Measurements from ENCODE around the gene RAVER1. TPM values are rescaled to one million over a fixed set of nuclear protein-coding genes. Genes with fewer than 3 reads are reported as not detected.
A peak's percentile ranks its signal among the peaks of the same experiment; 100 is the strongest.

RAVER1 gene
- total and polyA plus RNA-seq, 2 donors (not counting 1 experiment from before 2014, with no cell fraction given): 21.0 to 62.7 TPM

- ATAC-seq (ENCODE audit: low read depth): peak; percentile 79
- H3K9me3 Mint-ChIP-seq (ENCODE audit: insufficient read depth): no peaks in the 10 kb centered on the region
- TF ChIP-seq EZH2 (IDR thresholded peaks at IDR 0.05; ENCODE audit: borderline replicate concordance, insufficient read depth, low read depth, low read length, poor library complexity, severe bottlenecking): no peak
- TF ChIP-seq, protein P1, sequence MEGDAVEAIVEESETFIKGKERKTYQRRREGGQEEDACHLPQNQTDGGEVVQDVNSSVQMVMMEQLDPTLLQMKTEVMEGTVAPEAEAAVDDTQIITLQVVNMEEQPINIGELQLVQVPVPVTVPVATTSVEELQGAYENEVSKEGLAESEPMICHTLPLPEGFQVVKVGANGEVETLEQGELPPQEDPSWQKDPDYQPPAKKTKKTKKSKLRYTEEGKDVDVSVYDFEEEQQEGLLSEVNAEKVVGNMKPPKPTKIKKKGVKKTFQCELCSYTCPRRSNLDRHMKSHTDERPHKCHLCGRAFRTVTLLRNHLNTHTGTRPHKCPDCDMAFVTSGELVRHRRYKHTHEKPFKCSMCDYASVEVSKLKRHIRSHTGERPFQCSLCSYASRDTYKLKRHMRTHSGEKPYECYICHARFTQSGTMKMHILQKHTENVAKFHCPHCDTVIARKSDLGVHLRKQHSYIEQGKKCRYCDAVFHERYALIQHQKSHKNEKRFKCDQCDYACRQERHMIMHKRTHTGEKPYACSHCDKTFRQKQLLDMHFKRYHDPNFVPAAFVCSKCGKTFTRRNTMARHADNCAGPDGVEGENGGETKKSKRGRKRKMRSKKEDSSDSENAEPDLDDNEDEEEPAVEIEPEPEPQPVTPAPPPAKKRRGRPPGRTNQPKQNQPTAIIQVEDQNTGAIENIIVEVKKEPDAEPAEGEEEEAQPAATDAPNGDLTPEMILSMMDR (IDR thresholded peaks at IDR 0.05): no peak
- Histone ChIP-seq H4K20me1 (ENCODE audit: control insufficient read depth, insufficient read depth, low read length, poor library complexity, severe bottlenecking) (peaks cover 23% of the 10 kb centered on the region), H3K4me1 (ENCODE audit: control insufficient read depth in 2 of 2, insufficient read depth in 2 of 2, low read length in 2 of 2) (peaks cover 56 to 58% of the 10 kb centered on the region in 2 donors), H3K79me2 (ENCODE audit: control insufficient read depth, insufficient read depth, low read length) (no peaks in the 10 kb centered on the region), H2AFZ (ENCODE audit: insufficient read depth, low read depth, low read length, poor library complexity, severe bottlenecking) (peak overlapping the region; percentile 71), H3K36me3 (replicated peaks in 1 of 2; ENCODE audit: control extremely low read depth in 1 of 2, control insufficient read depth in 1 of 2, extremely low read depth in 1 of 2, insufficient read depth in 2 of 2, low read length in 1 of 2) (no peaks in the 10 kb centered on the region), H3K9ac (ENCODE audit: low read length) (peak overlapping the region; percentile 50), H3K4me2 (replicated peaks; ENCODE audit: low read depth, low read length, poor library complexity, severe bottlenecking) (peak overlapping the region; percentile 85), H3K9me3 (ENCODE audit: control extremely low read depth in 1 of 3, control insufficient read depth in 2 of 3, insufficient read depth in 1 of 3, low read length in 2 of 3) (peaks cover 0 to 47% (median 0%) of the 10 kb centered on the region in 3 donors), H3K27ac (ENCODE audit: low read length in 2 of 2) (no peak overlapping the region), H3K27me3 (replicated peaks in 1 of 4; ENCODE audit: control extremely low read depth in 1 of 4, control insufficient read depth in 3 of 4, insufficient read depth in 4 of 4, low read length in 3 of 4) (peaks cover 0 to 60% (median 41%) of the 10 kb centered on the region in 4 experiments), H3K4me3 (ENCODE audit: control extremely low read depth in 1 of 5, extremely low read depth in 1 of 5, insufficient read depth in 1 of 5, low read depth in 2 of 5, low read length in 4 of 5) (peak overlapping the region; percentile 37 to 64 (median 41))
- peak; percentile 86 for DNase-seq
- H3K27ac Mint-ChIP-seq: peak overlapping the region; percentile 83
- H3K4me3 Mint-ChIP-seq: peak overlapping the region; percentile 85
- CTCF ChIA-PET: interaction anchor here (1.6 to 2.5 kb wide), 2 partner anchors 26 to 94 kb away, joined by 5 to 7 read pairs; no protein-coding TSS in a partner anchor
- intact Hi-C loops (cut with micrococcal nuclease): no loop called here
- peaks cover 35% of the 10 kb centered on the region for H3K27me3 Mint-ChIP-seq
- POLR2A ChIA-PET: interaction anchor here (0.8 to 1.2 kb wide), 2 partner anchors 10 to 108 kb away, joined by 3 read pairs; partner anchors contain the start of gene CDC37
- WGBS (ENCODE audit: insufficient coverage): 2% methylated on average over 48 of the region's 48 CpGs
- peaks cover 43% of the 10 kb centered on the region for H3K4me1 Mint-ChIP-seq
These were observed 38.0 kb downstream of the RAVER1 start for GRCh38 chr19:10295305-10295846.

GRCh38 chr19:10294368-10294697, 39.0 kb downstream of the RAVER1 start:
- Histone ChIP-seq H2AFZ (ENCODE audit: insufficient read depth, low read depth, low read length, poor library complexity, severe bottlenecking) (no peak overlapping the region), H3K27me3 (replicated peaks in 1 of 4; ENCODE audit: control extremely low read depth in 1 of 4, control insufficient read depth in 3 of 4, insufficient read depth in 4 of 4, low read length in 3 of 4) (peaks cover 0 to 70% (median 45%) of the 10 kb centered on the region in 4 experiments), H3K4me3 (ENCODE audit: control extremely low read depth in 1 of 5, extremely low read depth in 1 of 5, insufficient read depth in 1 of 5, low read depth in 2 of 5, low read length in 4 of 5) (no peak overlapping the region), H4K20me1 (ENCODE audit: control insufficient read depth, insufficient read depth, low read length, poor library complexity, severe bottlenecking) (peaks cover 29% of the 10 kb centered on the region), H3K36me3 (replicated peaks in 1 of 2; ENCODE audit: control extremely low read depth in 1 of 2, control insufficient read depth in 1 of 2, extremely low read depth in 1 of 2, insufficient read depth in 2 of 2, low read length in 1 of 2) (no peaks in the 10 kb centered on the region), H3K9ac (ENCODE audit: low read length) (no peak overlapping the region), H3K79me2 (ENCODE audit: control insufficient read depth, insufficient read depth, low read length) (no peaks in the 10 kb centered on the region), H3K4me2 (replicated peaks; ENCODE audit: low read depth, low read length, poor library complexity, severe bottlenecking) (peak overlapping the region; percentile 96), H3K27ac (ENCODE audit: low read length in 2 of 2) (no peak overlapping the region), H3K4me1 (ENCODE audit: control insufficient read depth in 2 of 2, insufficient read depth in 2 of 2, low read length in 2 of 2) (peaks cover 66 to 68% of the 10 kb centered on the region in 2 donors), H3K9me3 (ENCODE audit: control extremely low read depth in 1 of 3, control insufficient read depth in 2 of 3, insufficient read depth in 1 of 3, low read length in 2 of 3) (peaks cover 0 to 50% (median 0%) of the 10 kb centered on the region in 3 donors)
- Mint-ChIP-seq H3K27ac (peak overlapping the region; percentile 37), H3K4me1 (peaks cover 52% of the 10 kb centered on the region), H3K27me3 (peaks cover 39% of the 10 kb centered on the region), H3K4me3 (peak overlapping the region; percentile 44), H3K9me3 (ENCODE audit: insufficient read depth) (no peaks in the 10 kb centered on the region)
- 25% methylated on average over 25 of the region's 25 CpGs for WGBS (ENCODE audit: insufficient coverage)
- CTCF ChIA-PET: interaction anchor here (1.1 kb wide), 1 partner anchor 23 kb away, joined by 5 read pairs; the partner anchor contains the start of gene ICAM1
- DNase-seq (peak; percentile 43), ATAC-seq (ENCODE audit: low read depth) (no peak)
- POLR2A ChIA-PET: interaction anchor here (0.8 kb wide), 1 partner anchor 23 kb away, joined by 3 read pairs; no protein-coding TSS in a partner anchor
- intact Hi-C loops (cut with micrococcal nuclease): no loop called here
- TF ChIP-seq EZH2 (IDR thresholded peaks at IDR 0.05; ENCODE audit: borderline replicate concordance, insufficient read depth, low read depth, low read length, poor library complexity, severe bottlenecking): no peak
- TF ChIP-seq, protein P1 (IDR thresholded peaks at IDR 0.05): no peak
